Gastrocnemius medialis (tissue), 4 donors: ENCODE measurements around the gene GABRA1.

Experiments
- CTCF ChIP-seq, 5 experiments: fragments of 450-650 bp in 3 of 5; fragments of 200-600 bp in 2 of 5; sonication (generic) in 2 of 5; IDR thresholded peaks in 4 of 5; conservative IDR thresholded peaks in 1 of 5; 1 replicate in 4 of 5; 2 replicates in 1 of 5; pipeline ENCODE4 v1.5.1; 2016 to 2019; ENCODE audit warnings: antibody characterized with exemption in 5 of 5, mild to moderate bottlenecking in 3 of 5, moderate library complexity in 3 of 5
- POLR2A ChIP-seq, 2 donors: fragments of 450-650 bp; IDR thresholded peaks; one replicate each; pipeline ENCODE4 v1.6.1; 2017; ENCODE audit warnings: antibody characterized with exemption in 2 of 2, mild to moderate bottlenecking in 2 of 2, moderate library complexity in 2 of 2

- TF ChIP-seq CTCF (IDR thresholded peaks at IDR 0.05 in 4 of 5, conservative IDR thresholded peaks at IDR 0.05 in 1 of 5) = no peak
- TF ChIP-seq POLR2A (IDR thresholded peaks at IDR 0.05) = no peak
These were observed 99.0 kb downstream of the GABRA1 start for GRCh38 chr5:161946911-161947310.
